IMR-90 (cell line): Measurements from ENCODE around the gene CTDSPL.

Source experiments
- CEBPB ChIP-seq: IDR thresholded peaks from 2 replicates; pipeline ENCODE4 v1.6.1; 2012; ENCODE audit warnings: low read depth, low read length, improper control_type of control experiment
- CHD1 ChIP-seq: IDR thresholded peaks from 2 replicates; pipeline ENCODE4 v1.6.1; 2012; ENCODE audit warnings: low read depth, low read length, improper control_type of control experiment
- RAD21 ChIP-seq: IDR thresholded peaks from 2 replicates; pipeline ENCODE4 v1.6.1; 2012; ENCODE audit warnings: low read length, improper control_type of control experiment
- SMC3 ChIP-seq: fragments of 150-350 bp; IDR thresholded peaks from 2 replicates; pipeline ENCODE4 v1.6.1; 2016; ENCODE audit warnings: low read depth, mild to moderate bottlenecking, antibody characterized with exemption, low read length, moderate library complexity
- TF ChIP-seq, protein P1 (sequence below): conservative IDR thresholded peaks from 2 replicates; pipeline ENCODE4 v1.5.1; 2012; ENCODE audit warnings: mild to moderate bottlenecking, low read depth, low read length, improper control_type of control experiment
- TF ChIP-seq, protein P2 (sequence below): fragments of 150-350 bp; IDR thresholded peaks from 2 replicates; pipeline ENCODE4 v1.6.1; 2016; ENCODE audit warnings: low read depth, mild to moderate bottlenecking, low read length, moderate library complexity, borderline replicate concordance
- TF ChIP-seq, protein P3 (sequence below): fragments of 150-350 bp; IDR thresholded peaks from 2 replicates; pipeline ENCODE4 v1.6.1; 2017; ENCODE audit warnings: mild to moderate bottlenecking, antibody characterized with exemption, low read length, low read depth

DNA sequence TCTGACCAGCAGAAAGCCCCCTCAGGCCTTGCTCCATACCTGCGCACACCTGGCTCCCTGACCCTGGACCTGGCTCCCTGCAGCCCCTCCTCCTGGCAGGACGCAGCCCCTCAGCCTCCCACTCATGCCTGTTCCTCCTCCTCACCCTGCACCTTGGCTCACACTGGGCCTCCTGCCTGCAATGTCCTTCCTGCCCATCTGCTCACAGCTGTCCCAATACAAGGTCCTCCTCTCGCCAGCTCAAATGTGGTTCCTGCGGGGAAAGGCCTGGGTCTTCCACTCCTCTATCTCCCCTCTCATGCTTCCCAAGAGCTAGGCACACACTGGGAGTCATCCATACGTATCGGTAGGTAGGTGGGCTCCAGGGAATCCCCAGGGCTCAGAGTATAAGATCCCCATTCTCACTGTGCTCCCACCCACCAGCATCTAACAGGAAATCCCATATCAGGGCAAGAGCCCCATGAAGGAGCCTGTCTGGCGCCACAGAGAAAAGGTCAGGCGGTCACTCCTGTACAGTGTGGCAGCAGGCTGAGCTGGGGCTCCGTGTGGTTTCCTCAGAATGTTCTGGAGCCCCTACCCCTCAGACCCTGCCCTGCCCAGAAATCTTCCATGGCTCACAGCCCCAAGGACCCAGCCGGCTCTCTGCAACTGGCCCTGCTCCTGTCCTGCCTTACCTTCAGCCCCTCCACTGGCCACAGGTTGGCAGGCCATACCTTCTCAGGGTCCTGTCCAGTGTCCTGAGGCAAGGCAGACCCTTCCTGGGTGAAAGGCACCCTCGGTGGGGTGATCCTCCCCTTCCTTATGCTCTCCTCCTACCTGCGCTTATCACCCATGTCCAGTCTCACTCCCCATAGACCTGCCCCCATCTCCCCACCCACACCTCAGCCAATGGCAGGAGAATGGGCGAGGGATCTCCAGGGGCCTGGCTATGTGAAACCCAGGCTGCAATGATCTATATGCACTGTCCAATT lies 156.9 kb downstream of the CTDSPL start:
- TF ChIP-seq, protein P1, sequence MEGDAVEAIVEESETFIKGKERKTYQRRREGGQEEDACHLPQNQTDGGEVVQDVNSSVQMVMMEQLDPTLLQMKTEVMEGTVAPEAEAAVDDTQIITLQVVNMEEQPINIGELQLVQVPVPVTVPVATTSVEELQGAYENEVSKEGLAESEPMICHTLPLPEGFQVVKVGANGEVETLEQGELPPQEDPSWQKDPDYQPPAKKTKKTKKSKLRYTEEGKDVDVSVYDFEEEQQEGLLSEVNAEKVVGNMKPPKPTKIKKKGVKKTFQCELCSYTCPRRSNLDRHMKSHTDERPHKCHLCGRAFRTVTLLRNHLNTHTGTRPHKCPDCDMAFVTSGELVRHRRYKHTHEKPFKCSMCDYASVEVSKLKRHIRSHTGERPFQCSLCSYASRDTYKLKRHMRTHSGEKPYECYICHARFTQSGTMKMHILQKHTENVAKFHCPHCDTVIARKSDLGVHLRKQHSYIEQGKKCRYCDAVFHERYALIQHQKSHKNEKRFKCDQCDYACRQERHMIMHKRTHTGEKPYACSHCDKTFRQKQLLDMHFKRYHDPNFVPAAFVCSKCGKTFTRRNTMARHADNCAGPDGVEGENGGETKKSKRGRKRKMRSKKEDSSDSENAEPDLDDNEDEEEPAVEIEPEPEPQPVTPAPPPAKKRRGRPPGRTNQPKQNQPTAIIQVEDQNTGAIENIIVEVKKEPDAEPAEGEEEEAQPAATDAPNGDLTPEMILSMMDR: no peak
- TF ChIP-seq RAD21: no peak
- TF ChIP-seq, protein P2, sequence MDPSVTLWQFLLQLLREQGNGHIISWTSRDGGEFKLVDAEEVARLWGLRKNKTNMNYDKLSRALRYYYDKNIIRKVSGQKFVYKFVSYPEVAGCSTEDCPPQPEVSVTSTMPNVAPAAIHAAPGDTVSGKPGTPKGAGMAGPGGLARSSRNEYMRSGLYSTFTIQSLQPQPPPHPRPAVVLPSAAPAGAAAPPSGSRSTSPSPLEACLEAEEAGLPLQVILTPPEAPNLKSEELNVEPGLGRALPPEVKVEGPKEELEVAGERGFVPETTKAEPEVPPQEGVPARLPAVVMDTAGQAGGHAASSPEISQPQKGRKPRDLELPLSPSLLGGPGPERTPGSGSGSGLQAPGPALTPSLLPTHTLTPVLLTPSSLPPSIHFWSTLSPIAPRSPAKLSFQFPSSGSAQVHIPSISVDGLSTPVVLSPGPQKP: no peak
- no peak for TF ChIP-seq CEBPB
- no peak for TF ChIP-seq CHD1
- TF ChIP-seq SMC3: no peak
- TF ChIP-seq, protein P3, sequence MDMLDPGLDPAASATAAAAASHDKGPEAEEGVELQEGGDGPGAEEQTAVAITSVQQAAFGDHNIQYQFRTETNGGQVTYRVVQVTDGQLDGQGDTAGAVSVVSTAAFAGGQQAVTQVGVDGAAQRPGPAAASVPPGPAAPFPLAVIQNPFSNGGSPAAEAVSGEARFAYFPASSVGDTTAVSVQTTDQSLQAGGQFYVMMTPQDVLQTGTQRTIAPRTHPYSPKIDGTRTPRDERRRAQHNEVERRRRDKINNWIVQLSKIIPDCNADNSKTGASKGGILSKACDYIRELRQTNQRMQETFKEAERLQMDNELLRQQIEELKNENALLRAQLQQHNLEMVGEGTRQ: no peak
